Small intestine (tissue), 7 donors: ENCODE results near the gene JAK1. TPM values are rescaled to one million over a fixed set of nuclear protein-coding genes. Genes with fewer than 3 reads are reported as not detected.

ENCODE experiments used
- DNase-seq, 2 donors: peaks; one replicate each; pipeline versions ENCODE4 v3.0.0 to v3.0.0-alpha.2; 2013
- FAIRE-seq: peaks from 2 replicates; lab custom pipeline; 2012; peaks lifted over from hg19 to GRCh38; lab: Jason Lieb, UNC
- H3K27ac ChIP-seq, 3 donors: one replicate each; pipeline ENCODE4 v1.5.1; 2013; ENCODE audit warnings: low read length in 2 of 3, mild to moderate bottlenecking in 2 of 3, control low read depth in 1 of 3, inconsistent platforms in 1 of 3, low read depth in 1 of 3, moderate library complexity in 1 of 3
- H3K27me3 ChIP-seq, 3 donors: one replicate each; pipeline ENCODE4 v1.6.1; 2013; ENCODE audit warnings: low read length in 3 of 3, inconsistent platforms in 1 of 3; ENCODE audit not compliant: control insufficient read depth in 3 of 3, insufficient read depth in 3 of 3
- H3K36me3 ChIP-seq, 3 donors: one replicate each; pipeline ENCODE4 v1.6.1; 2013; ENCODE audit warnings: low read length in 3 of 3, inconsistent platforms in 1 of 3, low read depth in 1 of 3, mild to moderate bottlenecking in 1 of 3, moderate library complexity in 1 of 3; ENCODE audit not compliant: control insufficient read depth in 3 of 3, insufficient read depth in 2 of 3
- H3K4me1 ChIP-seq, 3 donors: one replicate each; pipeline ENCODE4 v1.6.1; 2013; ENCODE audit warnings: low read length in 2 of 3, inconsistent platforms in 1 of 3, low read depth in 1 of 3, mild to moderate bottlenecking in 1 of 3, moderate library complexity in 1 of 3; ENCODE audit not compliant: control insufficient read depth in 3 of 3, insufficient read depth in 2 of 3
- H3K4me3 ChIP-seq, 3 donors: one replicate each; pipeline ENCODE4 v1.5.1; 2013; ENCODE audit warnings: low read length in 3 of 3, control low read depth in 1 of 3, inconsistent platforms in 1 of 3, low read depth in 1 of 3, mild to moderate bottlenecking in 1 of 3, moderate library complexity in 1 of 3
- H3K9me3 ChIP-seq, 2 donors: one replicate each; pipeline ENCODE4 v1.6.1; 2013; ENCODE audit warnings: low read depth in 1 of 2, low read length in 1 of 2; ENCODE audit not compliant: control insufficient read depth in 2 of 2, insufficient read depth in 1 of 2
- WGBS, 3 donors: extraction: QIAGEN DNeasy Blood & Tissue Kit; methylation state at CpG; one replicate each; pipeline ENCODE4 v1.1.7; 2013; 5-methylcytosine and 5-hydroxymethylcytosine counted together
- polyA plus RNA-seq, 4 donors: library from polyadenylated mRNA; stranded (reverse) in 3 of 4; unstranded in 1 of 4; fragments of 200-250 nt in 3 of 4; fragments of 120-200 nt in 1 of 4; gene quantifications; one replicate each; pipeline versions ENCODE4 v1.2.1 to v1.2.3, GENCODE V29; 2013
- donor health status: healthy with polysubstance abuse.
- donor health status: control.
- donor health status: control.
- donor health status: Bipolar disorder and iron deficiency.
- donor health status: healthy.

The JAK1 gene
- polyA plus RNA-seq, 4 donors = 29.4 to 66.5 (median 32.6) TPM

DNA sequence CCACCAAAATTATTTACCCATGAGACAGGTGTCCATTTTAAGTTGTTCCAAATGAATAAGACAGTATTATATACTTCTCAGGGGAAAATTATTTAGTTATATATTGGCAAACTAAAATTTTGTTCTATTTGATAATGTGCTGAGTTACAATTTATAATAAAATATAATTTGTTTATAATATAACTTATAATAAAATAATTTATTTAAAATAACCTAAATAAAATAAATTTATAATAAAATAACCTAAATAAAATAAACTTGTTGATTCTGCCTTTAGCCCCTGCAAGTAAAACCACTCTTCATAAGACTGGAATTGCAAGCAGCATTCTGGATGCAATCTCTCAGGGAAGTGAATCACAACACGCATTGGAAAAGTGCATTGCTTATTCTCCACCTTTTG, 151.9 kb downstream of the JAK1 start:
- Histone ChIP-seq H3K9me3 (peaks cover 0 to 2% of the 10 kb centered on the region in 2 donors), H3K4me3 (no peak overlapping the region), H3K27me3 (no peaks in the 10 kb centered on the region), H3K4me1 (no peaks in the 10 kb centered on the region), H3K27ac (no peak overlapping the region), H3K36me3 (peaks cover 0 to 8% (median 6%) of the 10 kb centered on the region in 3 donors)
- DNase-seq = no peak
- FAIRE-seq = no peak
- WGBS, 3 donors = 96 to 100% (median 97%) methylated on average over 1 of the region's 1 CpG

DNA sequence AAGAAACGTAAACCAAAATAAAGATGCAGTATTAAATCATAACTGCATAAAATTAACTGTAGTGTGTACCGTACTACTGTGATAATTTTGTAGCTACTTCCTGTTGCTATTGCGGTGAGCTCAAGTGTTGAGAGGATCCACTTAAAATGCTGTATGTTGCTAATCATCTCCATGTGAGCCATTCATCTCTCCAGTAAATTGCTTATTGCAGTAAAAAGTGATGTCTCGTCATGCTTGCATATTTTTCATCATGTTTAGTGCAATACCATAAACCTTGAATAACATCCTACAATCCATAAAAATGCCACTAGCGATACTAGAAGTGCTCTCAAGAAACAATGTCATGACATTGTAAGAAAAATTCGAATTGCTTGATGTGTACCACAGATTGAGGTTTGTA, 155.2 kb downstream of the JAK1 start:
- FAIRE-seq (no peak), DNase-seq (no peak)
- H3K27me3 ChIP-seq = no peaks in the 10 kb centered on the region
- H3K4me3 ChIP-seq = no peak overlapping the region
- H3K36me3 ChIP-seq = peaks cover 0 to 14% (median 6%) of the 10 kb centered on the region in 3 donors
- no peaks in the 10 kb centered on the region for H3K9me3 ChIP-seq
- H3K4me1 ChIP-seq = no peaks in the 10 kb centered on the region
- no peak overlapping the region for H3K27ac ChIP-seq
- 82 to 94% (median 87%) methylated on average over 6 of the region's 6 CpGs for WGBS, 3 donors

DNA sequence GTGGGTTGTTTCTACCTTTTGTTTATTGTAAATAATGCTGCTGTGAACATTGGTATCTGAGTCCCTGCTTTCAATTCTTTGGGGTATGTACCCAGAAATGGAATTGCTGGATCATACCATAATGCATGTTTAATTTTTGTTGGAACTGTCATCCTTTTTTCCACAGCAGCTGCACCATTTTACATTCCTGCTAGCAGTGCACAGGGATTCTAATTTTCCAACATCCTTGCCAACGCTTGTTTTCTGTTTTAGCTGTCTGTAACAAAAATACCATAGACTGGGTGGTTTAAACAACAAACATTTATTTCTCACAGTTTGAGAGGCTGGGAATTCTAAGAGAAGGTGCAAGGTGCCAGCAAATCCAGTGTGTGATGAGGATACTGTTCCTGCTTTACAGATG, 156.3 kb downstream of the JAK1 start:
- Histone ChIP-seq H3K27ac (no peak overlapping the region), H3K4me1 (no peaks in the 10 kb centered on the region), H3K9me3 (no peaks in the 10 kb centered on the region), H3K4me3 (no peak overlapping the region), H3K36me3 (peaks cover 0 to 15% (median 2%) of the 10 kb centered on the region in 3 donors), H3K27me3 (no peaks in the 10 kb centered on the region)
- no peak for DNase-seq
- no peak for FAIRE-seq
- 82 to 100% (median 97%) methylated on average over 1 of the region's 1 CpG for whole genome bisulfite sequencing, 3 donors

DNA sequence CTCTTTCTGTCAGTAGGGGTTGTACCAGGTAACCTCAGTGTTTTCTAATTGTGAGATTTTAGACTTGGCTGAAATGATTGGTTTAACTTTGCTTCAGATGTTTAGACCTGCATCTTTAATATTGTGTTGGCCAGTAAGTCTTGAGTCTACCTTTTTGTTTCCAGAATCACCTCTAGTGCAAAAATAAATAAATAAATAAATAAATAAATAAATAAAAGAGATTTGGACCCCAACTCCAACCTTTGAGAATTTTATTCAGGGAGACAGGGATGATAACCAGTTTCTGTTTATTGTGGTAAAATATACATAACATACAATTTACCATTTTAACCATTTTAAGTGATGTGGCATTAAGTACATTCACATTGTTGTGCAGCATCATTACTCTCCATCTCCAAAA, 157.0 kb downstream of the JAK1 start:
- Histone ChIP-seq H3K27me3 (no peaks in the 10 kb centered on the region), H3K4me1 (no peaks in the 10 kb centered on the region), H3K36me3 (peaks cover 0 to 15% (median 2%) of the 10 kb centered on the region in 3 donors), H3K9me3 (no peaks in the 10 kb centered on the region), H3K27ac (no peak overlapping the region), H3K4me3 (no peak overlapping the region)
- FAIRE-seq (no peak), DNase-seq (no peak)

- no peaks in the 10 kb centered on the region for H3K9me3 ChIP-seq
- H3K4me1 ChIP-seq = peaks cover 0 to 6% (median 0%) of the 10 kb centered on the region in 3 donors
- no peaks in the 10 kb centered on the region for H3K27me3 ChIP-seq
- WGBS, 3 donors = 92 to 95% (median 94%) methylated on average over 6 of the region's 6 CpGs
- no peak for DNase-seq
- H3K36me3 ChIP-seq = peaks cover 0 to 7% (median 0%) of the 10 kb centered on the region in 3 donors
- H3K27ac ChIP-seq = no peak overlapping the region
- no peak for FAIRE-seq
- no peak overlapping the region for H3K4me3 ChIP-seq
Observed at GRCh38 chr1:64801851-64802523, 164.4 kb downstream of the JAK1 start.

GRCh38 chr1:64798872-64799271, 167.5 kb downstream of the JAK1 start:
- no peaks in the 10 kb centered on the region for H3K9me3 ChIP-seq
- peaks cover 0 to 4% (median 0%) of the 10 kb centered on the region in 3 donors for H3K36me3 ChIP-seq
- peak; percentile 64 for FAIRE-seq
- no peaks in the 10 kb centered on the region for H3K27me3 ChIP-seq
- H3K4me1 ChIP-seq = peaks cover 0 to 6% (median 0%) of the 10 kb centered on the region in 3 donors
- peak; percentile 61 to 81 for DNase-seq
- no peak overlapping the region for H3K4me3 ChIP-seq
- H3K27ac ChIP-seq = peak overlapping the region in 1 of 3 donors; percentile 47

DNA sequence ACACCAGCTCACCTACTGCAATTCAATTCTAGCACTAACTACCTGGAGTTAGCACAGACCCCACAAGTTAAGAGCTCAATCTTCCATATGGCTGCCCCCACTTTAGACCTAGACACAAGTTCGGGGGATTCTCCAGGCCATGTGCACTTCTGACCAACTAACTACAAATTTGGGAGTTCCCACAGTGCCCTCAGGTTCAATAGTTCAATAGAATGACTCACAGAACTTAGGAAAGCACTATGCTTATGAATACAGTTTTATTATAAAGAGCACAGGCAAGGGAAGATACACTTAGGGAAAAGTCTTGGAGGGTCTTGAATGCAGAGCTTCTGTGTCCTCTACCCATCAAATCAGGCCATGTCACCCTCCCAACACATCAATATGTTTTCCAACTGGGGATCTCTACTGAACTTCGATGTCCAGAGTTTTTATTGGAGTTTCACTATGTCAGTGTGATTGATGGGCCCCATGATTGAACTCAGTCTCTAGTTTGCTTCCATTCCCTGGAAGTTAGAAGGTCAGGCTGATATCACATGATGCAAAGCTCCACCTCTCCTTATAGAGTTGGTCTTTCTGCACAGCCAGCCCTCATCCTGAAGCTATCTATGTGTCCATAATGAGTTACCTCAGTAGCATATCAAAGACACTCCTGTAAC, 175.4 kb downstream of the JAK1 start:
- DNase-seq = no peak
- Histone ChIP-seq H3K27ac (no peak overlapping the region), H3K27me3 (no peaks in the 10 kb centered on the region), H3K4me3 (no peak overlapping the region), H3K36me3 (peaks cover 4 to 14% (median 11%) of the 10 kb centered on the region in 3 donors), H3K9me3 (peaks cover 2 to 13% of the 10 kb centered on the region in 2 donors), H3K4me1 (no peaks in the 10 kb centered on the region)
- 89 to 94% (median 93%) methylated on average over 2 of the region's 2 CpGs for WGBS, 3 donors
- no peak for FAIRE-seq
